ENCODE measurements around the gene SUGP1. TPM values are rescaled to one million over a fixed set of nuclear protein-coding genes. Genes with fewer than 3 reads are reported as not detected.
A peak's percentile ranks its signal among the peaks of the same experiment; 100 is the strongest.

Gene SUGP1
- total and polyA plus RNA-seq, 2 of the 13 experiments (the other 11 are each of a cell fraction or from before 2014, with no cell fraction given), result 21.6 to 25.9 TPM

DNA sequence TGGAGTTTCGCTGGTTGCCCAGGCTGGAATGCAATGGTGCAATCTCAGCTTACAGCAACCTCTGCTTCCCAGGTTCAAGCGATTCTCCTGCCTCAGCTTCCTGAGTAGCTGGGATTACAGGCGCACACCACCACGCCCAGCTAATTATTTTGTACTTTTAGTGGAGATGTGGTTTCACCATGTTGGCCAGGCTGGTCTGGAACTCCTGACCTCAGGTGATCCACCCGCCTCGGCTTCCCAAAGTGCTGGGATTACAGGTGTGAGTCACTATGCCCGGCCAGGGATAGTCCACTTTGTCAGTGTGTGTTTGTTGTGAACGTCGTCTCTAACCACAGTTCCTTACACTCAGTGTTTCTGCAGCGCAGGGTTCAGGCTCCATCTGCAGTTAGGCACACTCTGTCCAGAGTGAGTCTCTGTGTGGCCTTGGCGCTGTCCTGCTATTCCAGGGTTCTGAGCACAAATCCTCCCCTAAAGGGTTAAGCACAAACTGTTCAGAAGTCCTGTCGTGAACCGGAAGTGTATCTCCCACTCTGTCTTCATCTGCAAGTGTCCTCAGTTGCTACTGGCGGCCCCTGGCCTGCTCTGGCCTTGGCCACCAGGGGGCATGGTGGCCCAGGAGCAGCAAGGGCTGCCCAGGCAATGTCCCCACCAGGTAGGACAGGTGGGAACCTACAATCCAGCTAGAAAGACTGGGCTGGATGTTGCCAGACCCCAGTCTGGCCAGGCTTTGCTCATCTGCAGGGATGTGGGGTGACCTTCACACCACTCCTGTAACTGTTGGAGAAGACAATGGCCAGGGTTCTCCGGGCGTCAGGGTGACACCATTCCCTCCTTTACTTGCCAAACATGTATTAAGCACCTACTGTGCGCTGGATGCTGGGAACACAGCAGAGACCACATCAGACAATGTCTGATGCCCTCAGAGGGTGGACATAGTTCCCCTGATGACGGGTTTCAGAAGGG lies 46.4 kb upstream of the SUGP1 start (continued):
- TF ChIP-seq SP1 (IDR thresholded peaks at IDR 0.05) (no peak), SP1 (CRISPR knock-in tag; IDR thresholded peaks at IDR 0.05) (peak; percentile 46; the same call in 1 of the 2 replicates), HDAC1 (CRISPR knock-in tag; IDR thresholded peaks at IDR 0.05) (peak; percentile 60), ONECUT2 (CRISPR knock-in tag; IDR thresholded peaks at IDR 0.05) (no peak), KDM5B (CRISPR knock-in tag; IDR thresholded peaks at IDR 0.05; ENCODE audit: borderline replicate concordance) (peak; percentile 54; the same call in 1 of the 2 replicates), ZKSCAN1 (IDR thresholded peaks at IDR 0.05; ENCODE audit: low read length) (peak; percentile 96), ZNF143 (CRISPR knock-in tag; IDR thresholded peaks at IDR 0.05) (peak; percentile 52; the same call in 1 of the 2 replicates), PCBP2 (optimal IDR thresholded peaks at IDR 0.05; ENCODE audit: low read depth, low read length, poor library complexity, severe bottlenecking) (no peak), MAFF (IDR thresholded peaks at IDR 0.05; ENCODE audit: low read depth, low read length) (no peak), ZNF12 (CRISPR knock-in tag; IDR thresholded peaks at IDR 0.05) (peak; percentile 33; the same call in 1 of the 2 replicates), SUZ12 (IDR thresholded peaks at IDR 0.05; ENCODE audit: low read depth, low read length) (no peak), KLF9 (CRISPR knock-in tag; IDR thresholded peaks at IDR 0.05; ENCODE audit: low read depth) (peak; percentile 81; the same call in 1 of the 2 replicates), SALL1 (CRISPR knock-in tag; IDR thresholded peaks at IDR 0.05) (peak; percentile 87), TBX2 (CRISPR knock-in tag; IDR thresholded peaks at IDR 0.05; ENCODE audit: borderline replicate concordance) (peak; percentile 66; the same call in 1 of the 2 replicates), IKZF1 (IDR thresholded peaks at IDR 0.05) (no peak), ASH2L (IDR thresholded peaks at IDR 0.05; ENCODE audit: insufficient read length, low read depth, low read length) (peak; percentile 53), HNRNPK (IDR thresholded peaks at IDR 0.05; ENCODE audit: low read depth, low read length, poor library complexity, severe bottlenecking) (no peak), ZNF562 (CRISPR knock-in tag; IDR thresholded peaks at IDR 0.05; ENCODE audit: borderline replicate concordance) (no peak), GATAD1 (CRISPR knock-in tag; IDR thresholded peaks at IDR 0.05) (peak; percentile 94), BCL6 (CRISPR knock-in tag; IDR thresholded peaks at IDR 0.05) (peak; percentile 68), KDM1A (CRISPR knock-in tag; IDR thresholded peaks at IDR 0.05) (no peak)
- TF ChIP-seq, protein P1, sequence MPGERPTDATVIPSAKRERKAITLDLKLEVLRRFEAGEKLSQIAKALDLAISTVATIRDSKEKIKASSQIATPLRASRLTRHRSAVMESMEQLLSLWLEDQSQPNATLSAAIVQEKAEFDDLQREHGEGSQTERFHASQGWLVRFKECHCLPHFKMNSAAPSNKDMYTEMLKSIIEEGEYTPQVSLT (CRISPR knock-in tag; IDR thresholded peaks at IDR 0.05; ENCODE audit: borderline replicate concordance, low read depth), result no peak
- TF ChIP-seq, protein P2, sequence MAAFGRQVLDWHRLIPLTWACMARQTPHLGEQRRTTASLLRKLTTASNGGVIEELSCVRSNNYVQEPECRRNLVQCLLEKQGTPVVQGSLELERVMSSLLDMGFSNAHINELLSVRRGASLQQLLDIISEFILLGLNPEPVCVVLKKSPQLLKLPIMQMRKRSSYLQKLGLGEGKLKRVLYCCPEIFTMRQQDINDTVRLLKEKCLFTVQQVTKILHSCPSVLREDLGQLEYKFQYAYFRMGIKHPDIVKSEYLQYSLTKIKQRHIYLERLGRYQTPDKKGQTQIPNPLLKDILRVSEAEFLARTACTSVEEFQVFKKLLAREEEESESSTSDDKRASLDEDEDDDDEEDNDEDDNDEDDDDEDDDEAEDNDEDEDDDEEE (CRISPR knock-in tag; IDR thresholded peaks at IDR 0.05), result no peak
- TF ChIP-seq, protein P3, sequence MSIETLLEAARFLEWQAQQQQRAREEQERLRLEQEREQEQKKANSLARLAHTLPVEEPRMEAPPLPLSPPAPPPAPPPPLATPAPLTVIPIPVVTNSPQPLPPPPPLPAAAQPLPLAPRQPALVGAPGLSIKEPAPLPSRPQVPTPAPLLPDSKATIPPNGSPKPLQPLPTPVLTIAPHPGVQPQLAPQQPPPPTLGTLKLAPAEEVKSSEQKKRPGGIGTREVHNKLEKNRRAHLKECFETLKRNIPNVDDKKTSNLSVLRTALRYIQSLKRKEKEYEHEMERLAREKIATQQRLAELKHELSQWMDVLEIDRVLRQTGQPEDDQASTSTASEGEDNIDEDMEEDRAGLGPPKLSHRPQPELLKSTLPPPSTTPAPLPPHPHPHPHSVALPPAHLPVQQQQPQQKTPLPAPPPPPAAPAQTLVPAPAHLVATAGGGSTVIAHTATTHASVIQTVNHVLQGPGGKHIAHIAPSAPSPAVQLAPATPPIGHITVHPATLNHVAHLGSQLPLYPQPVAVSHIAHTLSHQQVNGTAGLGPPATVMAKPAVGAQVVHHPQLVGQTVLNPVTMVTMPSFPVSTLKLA (IDR thresholded peaks at IDR 0.05), result no peak
- TF ChIP-seq, protein P4, sequence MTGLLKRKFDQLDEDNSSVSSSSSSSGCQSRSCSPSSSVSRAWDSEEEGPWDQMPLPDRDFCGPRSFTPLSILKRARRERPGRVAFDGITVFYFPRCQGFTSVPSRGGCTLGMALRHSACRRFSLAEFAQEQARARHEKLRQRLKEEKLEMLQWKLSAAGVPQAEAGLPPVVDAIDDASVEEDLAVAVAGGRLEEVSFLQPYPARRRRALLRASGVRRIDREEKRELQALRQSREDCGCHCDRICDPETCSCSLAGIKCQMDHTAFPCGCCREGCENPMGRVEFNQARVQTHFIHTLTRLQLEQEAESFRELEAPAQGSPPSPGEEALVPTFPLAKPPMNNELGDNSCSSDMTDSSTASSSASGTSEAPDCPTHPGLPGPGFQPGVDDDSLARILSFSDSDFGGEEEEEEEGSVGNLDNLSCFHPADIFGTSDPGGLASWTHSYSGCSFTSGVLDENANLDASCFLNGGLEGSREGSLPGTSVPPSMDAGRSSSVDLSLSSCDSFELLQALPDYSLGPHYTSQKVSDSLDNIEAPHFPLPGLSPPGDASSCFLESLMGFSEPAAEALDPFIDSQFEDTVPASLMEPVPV (CRISPR knock-in tag; IDR thresholded peaks at IDR 0.05), result no peak
- TF ChIP-seq, protein P5, sequence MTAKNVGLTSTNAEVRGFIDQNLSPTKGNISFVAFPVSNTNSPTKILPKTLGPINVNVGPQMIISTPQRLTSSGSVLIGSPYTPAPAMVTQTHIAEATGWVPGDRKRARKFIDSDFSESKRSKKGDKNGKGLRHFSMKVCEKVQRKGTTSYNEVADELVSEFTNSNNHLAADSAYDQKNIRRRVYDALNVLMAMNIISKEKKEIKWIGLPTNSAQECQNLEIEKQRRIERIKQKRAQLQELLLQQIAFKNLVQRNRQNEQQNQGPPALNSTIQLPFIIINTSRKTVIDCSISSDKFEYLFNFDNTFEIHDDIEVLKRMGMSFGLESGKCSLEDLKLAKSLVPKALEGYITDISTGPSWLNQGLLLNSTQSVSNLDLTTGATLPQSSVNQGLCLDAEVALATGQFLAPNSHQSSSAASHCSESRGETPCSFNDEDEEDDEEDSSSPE (CRISPR knock-in tag; IDR thresholded peaks at IDR 0.05), result no peak
